ENCODE measurements around the gene GOLGA8R. TPM values are rescaled to one million over a fixed set of nuclear protein-coding genes. Genes with fewer than 3 reads are reported as not detected.
"Not testable (repeated sequence)": the region's sequence is repeated elsewhere in the genome, so short reads cannot be mapped to it uniquely, and the experiment has no call there.

The GOLGA8R gene
- total RNA-seq: 10 to 100 TPM; 53.4 to 70.9 TPM

GRCh38 chr15:30414160-30414559 is at the start of gene GOLGA8R:
Gene GOLGA8R (minus strand): TSS chr15:30414260. CDS start chr15:30414162, 98 bp downstream.
- H3K27ac Mint-ChIP-seq; H3K4me3 Mint-ChIP-seq; H3K27me3 Mint-ChIP-seq; H3K9me3 Mint-ChIP-seq; DNase-seq (ENCODE audit: low spot score); H3K4me1 Mint-ChIP-seq (ENCODE audit: low read depth in 2 of 2); ATAC-seq; H3K36me3 Mint-ChIP-seq: not testable (repeated sequence)

GRCh38 chr15:30463849-30464248 is 49.8 kb upstream of the GOLGA8R start:
- H3K27ac Mint-ChIP-seq; H3K4me3 Mint-ChIP-seq; H3K9me3 Mint-ChIP-seq; ATAC-seq; H3K4me1 Mint-ChIP-seq (ENCODE audit: low read depth in 2 of 2); H3K36me3 Mint-ChIP-seq; DNase-seq (ENCODE audit: low spot score); H3K27me3 Mint-ChIP-seq: not testable (repeated sequence)

- not testable (repeated sequence) for H3K27me3 Mint-ChIP-seq; H3K4me3 Mint-ChIP-seq; H3K4me1 Mint-ChIP-seq (ENCODE audit: low read depth in 2 of 2); H3K9me3 Mint-ChIP-seq; DNase-seq (ENCODE audit: low spot score); H3K36me3 Mint-ChIP-seq; H3K27ac Mint-ChIP-seq; ATAC-seq
These were observed 48.1 kb upstream of the GOLGA8R start for GRCh38 chr15:30462176-30462575.

GRCh38 chr15:30452702-30453101 is 38.6 kb upstream of the GOLGA8R start:
- not testable (repeated sequence) for H3K36me3 Mint-ChIP-seq; H3K4me1 Mint-ChIP-seq (ENCODE audit: low read depth in 2 of 2); H3K27ac Mint-ChIP-seq; H3K4me3 Mint-ChIP-seq; H3K27me3 Mint-ChIP-seq; H3K9me3 Mint-ChIP-seq; DNase-seq (ENCODE audit: low spot score); ATAC-seq

- not testable (repeated sequence) for H3K4me3 Mint-ChIP-seq; H3K36me3 Mint-ChIP-seq; H3K27me3 Mint-ChIP-seq; DNase-seq (ENCODE audit: low spot score); H3K4me1 Mint-ChIP-seq (ENCODE audit: low read depth in 2 of 2); H3K9me3 Mint-ChIP-seq; H3K27ac Mint-ChIP-seq; ATAC-seq
These were observed 24.3 kb upstream of the GOLGA8R start for GRCh38 chr15:30438348-30438747.

- not testable (repeated sequence) for H3K4me3 Mint-ChIP-seq; ATAC-seq; H3K4me1 Mint-ChIP-seq (ENCODE audit: low read depth in 2 of 2); H3K36me3 Mint-ChIP-seq; H3K27me3 Mint-ChIP-seq; H3K9me3 Mint-ChIP-seq; DNase-seq (ENCODE audit: low spot score); H3K27ac Mint-ChIP-seq
These were observed 21.8 kb upstream of the GOLGA8R start for GRCh38 chr15:30435878-30436277.

- Mint-ChIP-seq H3K4me3 (peak overlapping the region; percentile 47), H3K27ac (peak overlapping the region in 1 of 2 donors; percentile 41)
- not testable (repeated sequence) for H3K9me3 Mint-ChIP-seq; ATAC-seq; H3K4me1 Mint-ChIP-seq (ENCODE audit: low read depth in 2 of 2); H3K27me3 Mint-ChIP-seq; H3K36me3 Mint-ChIP-seq
- peak; percentile 59 for DNase-seq (ENCODE audit: low spot score)
These were observed 6.7 kb upstream of the GOLGA8R start for GRCh38 chr15:30420723-30421122.

- not testable (repeated sequence) for H3K4me1 Mint-ChIP-seq (ENCODE audit: low read depth in 2 of 2); H3K27ac Mint-ChIP-seq; H3K27me3 Mint-ChIP-seq; DNase-seq (ENCODE audit: low spot score); ATAC-seq; H3K36me3 Mint-ChIP-seq; H3K9me3 Mint-ChIP-seq; H3K4me3 Mint-ChIP-seq
These were observed 6.4 kb downstream of the GOLGA8R start for GRCh38 chr15:30407636-30408035.

GRCh38 chr15:30398988-30399387 is 15.1 kb downstream of the GOLGA8R start:
- peak; percentile 77 for DNase-seq (ENCODE audit: low spot score)
- H3K27me3 Mint-ChIP-seq; H3K9me3 Mint-ChIP-seq; H3K27ac Mint-ChIP-seq; H3K4me1 Mint-ChIP-seq (ENCODE audit: low read depth in 2 of 2); H3K36me3 Mint-ChIP-seq; H3K4me3 Mint-ChIP-seq; ATAC-seq: not testable (repeated sequence)

GRCh38 chr15:30393664-30393991 is 20.4 kb downstream of the GOLGA8R start:
- H3K27me3 Mint-ChIP-seq; H3K36me3 Mint-ChIP-seq; H3K4me1 Mint-ChIP-seq (ENCODE audit: low read depth in 2 of 2); H3K4me3 Mint-ChIP-seq; H3K27ac Mint-ChIP-seq; H3K9me3 Mint-ChIP-seq; DNase-seq (ENCODE audit: low spot score): not testable (repeated sequence)
- ATAC-seq: peak; percentile 63 to 73

- DNase-seq (ENCODE audit: low spot score); H3K9me3 Mint-ChIP-seq; H3K27me3 Mint-ChIP-seq; H3K4me3 Mint-ChIP-seq; H3K36me3 Mint-ChIP-seq; H3K27ac Mint-ChIP-seq; H3K4me1 Mint-ChIP-seq (ENCODE audit: low read depth in 2 of 2): not testable (repeated sequence)
- ATAC-seq: peak; percentile 82 to 83
These were observed 21.0 kb downstream of the GOLGA8R start, which contains the start of gene CHRFAM7A for GRCh38 chr15:30392766-30393663. Gene CHRFAM7A (minus strand): TSS chr15:30393540. CDS start chr15:30383351, 10,189 bp downstream.

GRCh38 chr15:30386318-30386887 is 27.7 kb downstream of the GOLGA8R start:
- DNase-seq (ENCODE audit: low spot score); H3K4me3 Mint-ChIP-seq; H3K36me3 Mint-ChIP-seq; H3K27ac Mint-ChIP-seq; H3K4me1 Mint-ChIP-seq (ENCODE audit: low read depth in 2 of 2); H3K27me3 Mint-ChIP-seq; ATAC-seq; H3K9me3 Mint-ChIP-seq: not testable (repeated sequence)

- H3K27ac Mint-ChIP-seq; H3K4me1 Mint-ChIP-seq (ENCODE audit: low read depth in 2 of 2); ATAC-seq: not testable (repeated sequence)
These were observed 37.0 kb downstream of the GOLGA8R start for GRCh38 chr15:30377082-30377413.

GRCh38 chr15:30376375-30377081 is 37.5 kb downstream of the GOLGA8R start:
- DNase-seq (ENCODE audit: low spot score); H3K27me3 Mint-ChIP-seq; H3K9me3 Mint-ChIP-seq; H3K4me1 Mint-ChIP-seq (ENCODE audit: low read depth in 2 of 2); H3K27ac Mint-ChIP-seq; ATAC-seq; H3K4me3 Mint-ChIP-seq; H3K36me3 Mint-ChIP-seq: not testable (repeated sequence)

More at GRCh38 chr15:30377082-30377413, 37.0 kb downstream of the GOLGA8R start:
- H3K9me3 Mint-ChIP-seq; H3K36me3 Mint-ChIP-seq; H3K4me3 Mint-ChIP-seq; DNase-seq (ENCODE audit: low spot score); H3K27me3 Mint-ChIP-seq: not testable (repeated sequence)

All from natural killer cell treated with Interleukin-12 subunit alpha and Interleukin-12 subunit beta and Interleukin-15 and Interleukin-18, amount 100 ng/mL, for 72 hours (primary cell).